Measurements from ENCODE around the gene PTPRN2.
"Not testable (repeated sequence)": the region's sequence is repeated elsewhere in the genome, so short reads cannot be mapped to it uniquely, and the experiment has no call there.

PTPRN2 gene

GRCh38 chr7:158420591-158421340, 166.9 kb downstream of the PTPRN2 start:
- Mint-ChIP-seq H3K4me1 (no peaks in the 10 kb centered on the region), H3K36me3 (no peaks in the 10 kb centered on the region), H3K4me3 (no peak overlapping the region), H3K27ac (no peak overlapping the region), H3K27me3 (no peaks in the 10 kb centered on the region), H3K9me3 (peaks cover 27% of the 10 kb centered on the region)
- CTCF ChIA-PET, result no interaction called here
- no peak for DNase-seq

GRCh38 chr7:158419238-158419785, 168.3 kb downstream of the PTPRN2 start:
- Mint-ChIP-seq H3K4me1 (no peaks in the 10 kb centered on the region), H3K36me3 (no peaks in the 10 kb centered on the region), H3K9me3 (peaks cover 27% of the 10 kb centered on the region), H3K27me3 (no peaks in the 10 kb centered on the region), H3K27ac (no peak overlapping the region), H3K4me3 (no peak overlapping the region)
- CTCF ChIA-PET, result no interaction called here
- no peak for DNase-seq

- H3K4me1 Mint-ChIP-seq, H3K36me3 Mint-ChIP-seq, CTCF ChIA-PET, DNase-seq, H3K4me3 Mint-ChIP-seq, H3K27ac Mint-ChIP-seq, H3K27me3 Mint-ChIP-seq: not testable (repeated sequence)
- H3K9me3 Mint-ChIP-seq, result peaks cover 27% of the 10 kb centered on the region
These were observed 169.2 kb downstream of the PTPRN2 start for GRCh38 chr7:158418395-158418794.

- Mint-ChIP-seq H3K9me3 (peaks cover 27% of the 10 kb centered on the region), H3K27ac (no peak overlapping the region), H3K27me3 (no peaks in the 10 kb centered on the region), H3K36me3 (no peaks in the 10 kb centered on the region), H3K4me3 (no peak overlapping the region), H3K4me1 (no peaks in the 10 kb centered on the region)
- DNase-seq, result no peak
- CTCF ChIA-PET, result no interaction called here
These were observed 171.2 kb downstream of the PTPRN2 start for GRCh38 chr7:158416283-158416933.

- CTCF ChIA-PET, result no interaction called here
- no peaks in the 10 kb centered on the region for H3K4me1 Mint-ChIP-seq
These were observed 172.3 kb downstream of the PTPRN2 start for GRCh38 chr7:158415316-158415715.

GRCh38 chr7:158414486-158414961, 173.1 kb downstream of the PTPRN2 start:
- H3K9me3 Mint-ChIP-seq, result peaks cover 24% of the 10 kb centered on the region
- CTCF ChIA-PET, result no interaction called here
- no peak overlapping the region for H3K27ac Mint-ChIP-seq
- no peaks in the 10 kb centered on the region for H3K4me1 Mint-ChIP-seq
- H3K27me3 Mint-ChIP-seq, result no peaks in the 10 kb centered on the region
- no peak for DNase-seq
- H3K4me3 Mint-ChIP-seq, result no peak overlapping the region
- H3K36me3 Mint-ChIP-seq, result no peaks in the 10 kb centered on the region

More at GRCh38 chr7:158415316-158415715, 172.3 kb downstream of the PTPRN2 start:
- no peaks in the 10 kb centered on the region for H3K36me3 Mint-ChIP-seq
- no peaks in the 10 kb centered on the region for H3K27me3 Mint-ChIP-seq
- peaks cover 25% of the 10 kb centered on the region for H3K9me3 Mint-ChIP-seq
- no peak overlapping the region for H3K27ac Mint-ChIP-seq
- no peak for DNase-seq
- H3K4me3 Mint-ChIP-seq, result no peak overlapping the region

GRCh38 chr7:158414002-158414401, 173.6 kb downstream of the PTPRN2 start:
- no peaks in the 10 kb centered on the region for H3K36me3 Mint-ChIP-seq
- no peaks in the 10 kb centered on the region for H3K4me1 Mint-ChIP-seq
- no peak for DNase-seq
- H3K27me3 Mint-ChIP-seq, result no peaks in the 10 kb centered on the region
- CTCF ChIA-PET, result no interaction called here
- H3K4me3 Mint-ChIP-seq, result no peak overlapping the region
- H3K9me3 Mint-ChIP-seq, result peaks cover 24% of the 10 kb centered on the region
- H3K27ac Mint-ChIP-seq, result no peak overlapping the region

GRCh38 chr7:158411232-158411950, 176.2 kb downstream of the PTPRN2 start:
- Mint-ChIP-seq H3K27me3 (no peaks in the 10 kb centered on the region), H3K9me3 (peaks cover 6% of the 10 kb centered on the region), H3K36me3 (no peaks in the 10 kb centered on the region), H3K27ac (no peak overlapping the region), H3K4me1 (no peaks in the 10 kb centered on the region), H3K4me3 (no peak overlapping the region)
- CTCF ChIA-PET, result no interaction called here
- DNase-seq, result no peak

GRCh38 chr7:158410720-158411119, 176.9 kb downstream of the PTPRN2 start:
- H3K4me3 Mint-ChIP-seq, result no peak overlapping the region
- H3K27ac Mint-ChIP-seq, result no peak overlapping the region
- CTCF ChIA-PET, result no interaction called here
- peaks cover 4% of the 10 kb centered on the region for H3K9me3 Mint-ChIP-seq
- H3K27me3 Mint-ChIP-seq, result no peaks in the 10 kb centered on the region
- DNase-seq, result no peak
- no peaks in the 10 kb centered on the region for H3K4me1 Mint-ChIP-seq
- no peaks in the 10 kb centered on the region for H3K36me3 Mint-ChIP-seq

- Mint-ChIP-seq H3K27me3 (no peaks in the 10 kb centered on the region), H3K4me3 (no peak overlapping the region), H3K9me3 (peaks cover 4% of the 10 kb centered on the region), H3K4me1 (no peaks in the 10 kb centered on the region), H3K36me3 (no peaks in the 10 kb centered on the region), H3K27ac (no peak overlapping the region)
- CTCF ChIA-PET, result no interaction called here
- DNase-seq, result no peak
These were observed 177.8 kb downstream of the PTPRN2 start for GRCh38 chr7:158409816-158410330.

- Mint-ChIP-seq H3K4me1 (no peaks in the 10 kb centered on the region), H3K27me3 (no peaks in the 10 kb centered on the region), H3K27ac (no peak overlapping the region), H3K36me3 (no peaks in the 10 kb centered on the region), H3K4me3 (no peak overlapping the region), H3K9me3 (peaks cover 4% of the 10 kb centered on the region)
- no peak for DNase-seq
- CTCF ChIA-PET, result interaction anchor here (0.6 to 0.7 kb wide), 3 partner anchors 12 to 123 kb away, joined by 3 to 4 read pairs (median 3); no protein-coding TSS in a partner anchor
These were observed 178.5 kb downstream of the PTPRN2 start for GRCh38 chr7:158409120-158409519.

- no peak for DNase-seq
- no peak overlapping the region for H3K4me3 Mint-ChIP-seq
- no peaks in the 10 kb centered on the region for H3K36me3 Mint-ChIP-seq
- H3K27me3 Mint-ChIP-seq, result no peaks in the 10 kb centered on the region
- CTCF ChIA-PET, result interaction anchor here (0.6 kb wide), 1 partner anchor 122 kb away, joined by 3 read pairs; no protein-coding TSS in a partner anchor
- no peak overlapping the region for H3K27ac Mint-ChIP-seq
- no peaks in the 10 kb centered on the region for H3K4me1 Mint-ChIP-seq
- peaks cover 4% of the 10 kb centered on the region for H3K9me3 Mint-ChIP-seq
These were observed 179.2 kb downstream of the PTPRN2 start for GRCh38 chr7:158408318-158408920.

- Mint-ChIP-seq H3K36me3 (no peaks in the 10 kb centered on the region), H3K9me3 (peaks cover 4% of the 10 kb centered on the region), H3K4me1 (no peaks in the 10 kb centered on the region), H3K4me3 (no peak overlapping the region), H3K27ac (no peak overlapping the region), H3K27me3 (no peaks in the 10 kb centered on the region)
- CTCF ChIA-PET, result no interaction called here
- DNase-seq, result no peak
These were observed 179.9 kb downstream of the PTPRN2 start for GRCh38 chr7:158407581-158408317.

Measured in activated naive CD4-positive, alpha-beta T cell treated with anti-CD3 and anti-CD28 coated beads, Interleukin-2, amount 10 ng/mL, durations not matched to agents 7 days and 5 days (primary cell).